Measurements from ENCODE around the gene LOXHD1.

Gene LOXHD1

DNA sequence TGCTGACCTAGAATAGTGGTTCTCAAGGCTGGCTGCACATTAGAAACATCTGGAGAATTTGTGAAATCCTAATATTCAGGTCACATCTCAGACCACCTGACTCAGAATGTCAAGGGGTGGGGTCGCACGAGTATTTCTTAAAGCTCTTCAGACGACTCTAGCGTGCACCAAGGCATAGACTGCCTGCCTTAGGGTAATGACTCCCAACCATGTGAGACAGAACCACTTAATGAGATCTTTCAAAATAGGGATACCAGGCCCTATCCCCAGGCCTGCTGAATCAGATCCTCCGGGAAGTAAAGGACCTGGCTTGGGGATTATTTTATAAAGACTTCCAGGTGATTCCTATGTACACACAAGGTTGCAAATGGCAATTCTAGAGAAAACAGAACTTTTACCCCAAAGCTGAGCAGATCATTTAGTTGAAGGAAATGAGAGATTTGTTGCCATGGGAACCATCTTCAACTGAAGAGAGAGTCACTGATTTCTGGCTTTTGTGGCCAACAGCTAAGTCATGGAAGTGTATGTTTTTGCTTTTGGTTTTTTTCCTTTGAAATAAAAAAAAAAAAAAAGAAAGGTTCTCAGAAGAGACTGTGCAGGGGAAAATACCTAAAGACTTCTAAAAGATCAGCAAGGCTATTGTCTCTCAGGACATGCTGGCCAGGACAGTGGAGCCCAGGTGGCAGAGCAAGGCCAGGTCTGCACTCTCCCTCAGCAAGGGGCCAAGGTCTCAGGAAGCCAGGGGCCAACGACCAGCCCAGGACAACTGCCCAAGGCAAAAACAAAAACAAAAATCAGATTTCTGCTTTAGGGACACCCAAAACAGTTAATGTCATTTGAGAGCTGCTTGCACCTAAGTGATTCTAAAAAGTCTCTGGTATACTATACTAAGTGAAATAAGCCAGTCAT, 15.3 kb upstream of the LOXHD1 start:
- DNase-seq (ENCODE audit: low read depth) = no peak

DNA sequence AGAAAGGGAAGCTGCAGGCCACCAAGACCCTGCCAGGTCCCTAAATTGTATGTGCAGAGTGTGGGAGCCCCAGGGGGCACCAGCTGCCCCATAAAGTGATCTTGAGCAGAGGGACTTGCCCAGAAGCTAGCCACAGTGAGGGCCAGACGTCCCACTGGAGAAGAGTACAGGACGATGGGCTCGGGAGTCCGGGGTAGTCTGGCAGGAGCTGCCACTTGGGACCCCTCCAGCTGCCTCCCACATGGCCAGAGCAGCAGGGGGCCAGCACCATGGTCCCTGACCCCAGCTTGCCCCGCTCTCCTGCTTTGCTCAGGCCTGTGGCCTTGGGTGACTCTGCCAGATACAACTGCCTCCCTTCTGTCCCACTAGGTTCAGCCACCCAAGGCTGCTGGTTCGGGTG, 11.7 kb upstream of the LOXHD1 start:
- DNase-seq (ENCODE audit: low read depth) = no peak

DNA sequence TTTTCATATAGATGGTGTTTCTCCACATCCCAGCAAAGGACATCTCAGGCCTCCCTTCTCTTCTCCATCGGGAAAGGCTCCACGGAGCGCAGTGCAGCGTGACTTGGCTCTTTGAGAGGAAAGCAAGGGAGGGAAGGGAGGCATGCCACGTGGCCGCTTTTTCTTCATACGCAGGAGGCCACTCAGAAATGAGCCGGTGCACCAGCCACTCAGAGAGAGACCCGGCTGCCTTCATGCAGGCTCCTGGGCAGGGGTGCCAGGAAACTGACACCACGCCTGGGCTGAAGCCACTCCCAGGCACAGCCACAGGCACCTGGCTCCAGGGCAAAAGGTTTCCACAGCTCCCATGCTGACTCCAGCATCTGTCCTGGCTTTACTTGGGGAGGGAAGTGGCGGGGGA, 11.1 kb upstream of the LOXHD1 start:
- no peak for DNase-seq (ENCODE audit: low read depth)

DNA sequence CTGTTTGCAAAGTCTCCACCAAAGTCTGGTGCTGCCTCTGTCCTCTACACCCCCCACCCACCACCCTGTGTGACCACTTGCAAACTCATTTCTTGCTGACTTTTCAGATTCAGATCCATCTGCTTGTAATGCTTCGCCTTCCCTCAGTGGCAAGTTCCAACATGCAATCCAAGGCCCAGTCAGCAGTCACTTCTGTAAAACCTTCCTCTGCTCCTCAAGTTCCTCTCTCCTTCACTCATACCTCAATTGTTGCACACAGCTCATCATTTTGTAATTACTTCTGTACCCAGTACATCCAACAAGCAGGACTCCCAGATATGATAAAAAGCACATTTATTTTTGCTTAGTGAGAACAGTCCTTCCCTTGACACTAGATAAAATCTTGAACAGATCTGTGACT, 6.5 kb upstream of the LOXHD1 start:
- no peak for DNase-seq (ENCODE audit: low read depth)

DNA sequence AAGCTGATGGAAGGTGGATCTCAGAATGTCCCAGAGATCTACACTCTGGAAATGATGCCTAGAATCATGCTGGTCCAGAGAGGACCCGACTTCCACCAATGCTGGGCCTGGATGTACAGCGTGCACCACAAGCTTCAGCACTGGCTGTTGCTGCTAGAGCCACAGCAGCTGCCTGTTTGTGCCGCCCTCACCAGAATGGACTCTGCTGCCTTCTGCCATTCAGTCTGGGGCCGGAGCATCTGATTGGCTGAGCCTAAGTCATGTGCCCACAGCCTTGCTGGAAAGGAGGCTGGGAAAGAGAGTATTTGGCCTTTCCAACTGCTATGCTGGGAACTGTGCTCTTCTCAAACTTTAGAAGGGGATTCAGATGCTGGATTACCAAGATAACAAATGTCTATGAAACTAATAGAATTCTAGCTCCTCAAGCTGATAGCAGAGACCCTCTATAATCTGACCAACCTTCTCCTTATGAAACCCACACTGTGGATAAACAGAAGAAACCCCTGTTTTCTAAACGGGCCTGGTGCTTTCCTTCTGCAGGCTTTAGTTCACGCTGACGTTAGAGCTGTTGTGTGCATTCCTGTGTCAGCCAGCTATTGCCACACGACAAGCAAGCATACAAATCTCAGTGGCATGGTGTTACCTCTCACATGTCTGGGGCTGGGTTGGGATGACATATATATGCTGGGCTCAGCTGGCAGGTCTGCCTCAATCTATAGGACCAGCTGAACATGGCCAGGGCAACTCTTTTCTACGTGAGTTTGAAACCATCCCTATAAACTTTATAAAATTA, 4.1 kb upstream of the LOXHD1 start:
- DNase-seq (ENCODE audit: low read depth) = no peak

DNA sequence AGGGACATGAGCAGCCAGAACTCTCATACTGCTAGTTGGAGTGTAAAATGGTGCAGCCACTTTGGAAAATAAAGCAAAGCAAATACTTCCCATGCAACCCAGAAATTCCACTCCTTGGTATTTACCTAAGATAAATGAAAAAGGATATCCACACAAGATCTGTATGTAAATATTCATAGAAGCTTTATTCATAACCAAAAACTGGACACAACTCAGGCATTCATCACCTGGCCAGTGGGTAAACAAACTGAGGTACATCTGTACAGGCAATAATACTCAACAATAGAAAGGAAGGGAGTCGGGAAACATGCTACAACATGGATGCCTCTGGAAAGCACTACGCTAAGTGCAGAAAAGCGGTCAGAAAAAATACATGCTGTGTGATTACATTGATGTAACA, 2.5 kb upstream of the LOXHD1 start:
- no peak for DNase-seq (ENCODE audit: low read depth)

DNA sequence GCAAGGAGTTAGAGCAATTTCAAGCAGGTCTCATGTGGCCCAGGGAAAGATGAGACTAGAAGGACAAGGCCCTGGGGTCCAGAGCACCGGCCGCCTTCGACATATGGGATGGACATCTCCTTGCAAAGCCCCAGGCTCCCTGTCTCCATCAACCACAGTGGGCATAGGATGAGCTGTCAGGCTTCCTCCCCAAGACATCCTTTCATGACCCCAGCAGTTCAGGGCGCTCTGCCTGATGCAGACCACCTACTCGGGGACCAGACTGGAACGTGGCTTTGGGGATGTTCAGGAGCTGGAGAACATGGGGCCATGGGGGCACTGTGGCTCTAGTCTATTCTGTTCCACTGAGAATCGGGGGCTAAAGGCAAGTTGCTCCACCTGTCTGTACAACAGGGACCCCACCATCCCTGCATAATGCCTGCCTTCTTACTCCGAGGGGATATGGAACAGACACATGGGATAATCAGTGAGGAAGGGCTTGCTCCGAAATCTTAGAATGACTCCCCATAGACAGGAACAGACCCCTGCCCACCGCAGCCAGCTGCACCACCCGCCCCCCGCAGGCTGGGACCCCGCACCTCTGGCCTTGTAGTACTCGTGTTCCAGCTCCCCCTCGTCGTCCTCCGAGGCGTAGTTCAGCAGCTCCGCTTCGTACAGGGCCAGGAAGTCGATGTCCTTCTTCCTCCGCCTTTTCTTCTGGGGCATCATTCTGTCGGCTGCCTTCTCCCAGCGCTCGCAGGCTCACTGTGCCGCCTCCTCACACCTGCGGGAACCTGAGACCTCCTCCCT, 500 bp downstream of the LOXHD1 start:
- no peak for DNase-seq (ENCODE audit: low read depth)

DNA sequence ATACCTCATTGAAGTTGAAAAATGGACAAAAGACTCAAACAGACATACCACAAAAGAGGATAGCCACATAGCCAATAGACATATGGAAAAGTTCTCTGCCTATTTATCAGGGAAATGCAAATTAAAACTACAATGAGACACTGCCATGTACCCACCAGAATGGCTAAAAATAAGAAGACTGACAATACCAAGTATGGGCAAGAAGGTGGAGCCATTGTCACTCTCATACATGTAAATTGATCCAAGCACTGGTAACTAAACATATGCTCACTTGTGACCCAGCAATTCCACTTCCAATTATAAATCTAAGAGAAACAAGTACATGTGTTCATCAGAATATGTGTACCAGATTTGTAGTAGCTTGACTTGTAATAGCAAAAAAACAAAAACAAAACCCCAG, 4.6 kb downstream of the LOXHD1 start:
- DNase-seq (ENCODE audit: low read depth) = no peak

DNA sequence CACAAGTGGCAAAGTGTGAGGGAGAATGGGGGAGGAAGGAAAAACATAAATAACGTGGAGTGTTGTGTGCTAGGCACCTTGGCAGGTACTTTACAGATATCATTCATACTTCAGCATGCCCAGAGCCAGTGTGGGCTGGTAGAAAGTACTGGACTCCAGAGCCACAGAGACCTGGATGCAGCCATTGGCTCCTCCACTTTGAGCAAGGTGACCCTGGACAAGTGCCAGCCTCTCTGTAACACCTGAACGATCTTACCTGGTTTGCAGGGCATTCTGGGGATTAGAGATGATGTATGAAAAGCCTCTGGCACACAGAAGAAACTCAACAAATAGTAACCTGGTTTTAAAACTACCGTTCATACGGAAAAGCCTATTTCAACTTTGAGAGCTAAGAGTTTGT, 6.3 kb downstream of the LOXHD1 start:
- no peak for DNase-seq (ENCODE audit: low read depth)

DNA sequence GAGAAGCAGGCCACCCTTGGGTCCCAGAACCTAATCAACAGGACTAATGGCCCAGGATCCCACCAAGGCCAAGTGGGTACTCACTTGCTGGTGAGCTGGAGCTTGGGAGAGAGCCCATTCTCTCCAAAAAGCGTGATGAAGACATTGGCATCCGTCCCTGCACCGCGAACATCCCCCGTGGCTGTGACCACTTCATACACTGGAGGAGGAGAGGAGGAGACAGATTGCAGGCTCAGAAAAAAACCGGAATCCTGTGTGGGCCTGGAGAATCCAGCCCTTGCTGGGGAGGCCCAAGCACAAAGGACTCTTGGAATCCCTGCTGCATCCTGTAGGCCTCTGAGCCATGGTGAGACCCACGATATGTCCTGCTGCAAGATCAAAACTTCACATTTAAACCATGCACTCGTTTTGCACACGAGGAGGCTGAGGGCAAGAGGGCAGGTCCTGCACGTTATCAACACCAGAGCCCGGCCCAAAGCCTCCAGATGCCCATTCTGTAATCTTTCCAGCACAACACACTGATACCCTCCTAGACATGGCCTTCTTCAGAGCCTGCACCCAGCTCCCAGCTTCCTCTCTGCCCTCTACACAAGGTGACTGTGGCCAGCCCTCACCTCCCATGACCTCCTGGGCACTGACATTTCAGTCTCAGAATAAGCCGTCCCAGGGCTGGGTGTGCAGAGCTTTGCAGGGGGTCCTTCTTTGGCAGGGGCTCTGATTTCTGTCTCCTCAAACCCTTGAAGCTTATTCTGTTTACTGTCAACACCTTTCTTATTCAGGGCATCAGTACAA, 7.8 kb downstream of the LOXHD1 start:
- DNase-seq (ENCODE audit: low read depth) = no peak

DNA sequence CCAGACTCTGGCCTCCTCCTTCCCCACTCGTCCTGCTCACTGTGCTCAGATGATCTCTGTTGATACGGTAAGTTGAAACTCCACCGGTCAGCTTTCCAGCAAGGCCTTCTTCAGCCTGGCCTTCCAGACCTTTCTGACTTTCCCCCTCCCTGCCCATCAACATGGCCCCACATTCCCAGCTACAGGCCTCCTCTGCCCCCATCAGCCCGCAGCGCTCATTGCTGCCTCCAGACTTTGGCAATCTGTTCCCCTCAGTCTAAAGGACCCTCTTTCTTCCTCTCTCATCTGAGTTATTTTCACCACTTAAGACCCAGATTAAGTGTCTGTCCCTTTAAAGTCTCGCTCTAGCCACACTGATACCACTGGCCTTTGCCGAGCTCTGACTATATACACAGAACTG, 10.6 kb downstream of the LOXHD1 start:
- no peak for DNase-seq (ENCODE audit: low read depth)

DNA sequence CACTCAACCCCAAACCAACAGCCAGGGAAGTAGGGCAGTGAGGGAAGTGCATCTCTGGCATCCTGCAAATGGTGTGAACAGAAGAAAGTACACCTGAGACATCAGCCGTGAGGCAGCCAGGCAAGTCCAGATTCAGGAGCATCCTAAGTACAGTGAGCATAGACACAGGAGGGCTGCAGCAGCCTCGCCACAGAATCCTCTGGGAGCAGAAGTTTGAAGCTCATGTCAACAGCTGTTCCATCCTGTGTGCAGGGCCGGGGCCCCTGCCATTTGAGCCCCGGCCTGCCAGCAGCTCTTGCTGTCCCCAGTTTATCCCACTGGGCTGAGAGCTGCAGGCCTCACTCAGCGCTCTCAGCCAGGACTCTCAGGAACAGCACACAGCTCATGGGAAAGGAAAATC, 14.5 kb downstream of the LOXHD1 start:
- no peak for DNase-seq (ENCODE audit: low read depth)

DNA sequence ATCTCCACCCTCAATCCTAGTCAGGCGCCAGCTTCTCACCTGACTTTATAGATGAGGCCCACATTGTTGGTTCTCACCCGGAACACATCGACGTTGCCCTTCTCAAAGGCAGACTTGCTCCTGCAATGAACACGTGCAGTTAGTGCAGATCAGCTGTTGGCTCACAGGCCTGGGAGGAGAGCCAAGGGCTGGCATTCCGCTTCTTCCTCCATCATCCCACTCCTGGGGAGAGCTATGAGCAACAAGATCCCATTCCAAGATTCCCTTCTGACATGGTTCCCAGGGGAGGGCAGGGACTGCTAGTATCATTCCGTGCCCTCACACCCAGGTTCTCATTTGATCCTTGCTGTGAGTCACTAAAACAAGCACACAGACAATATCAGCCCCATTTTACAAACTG, 15.1 kb downstream of the LOXHD1 start:
- DNase-seq (ENCODE audit: low read depth) = no peak

DNA sequence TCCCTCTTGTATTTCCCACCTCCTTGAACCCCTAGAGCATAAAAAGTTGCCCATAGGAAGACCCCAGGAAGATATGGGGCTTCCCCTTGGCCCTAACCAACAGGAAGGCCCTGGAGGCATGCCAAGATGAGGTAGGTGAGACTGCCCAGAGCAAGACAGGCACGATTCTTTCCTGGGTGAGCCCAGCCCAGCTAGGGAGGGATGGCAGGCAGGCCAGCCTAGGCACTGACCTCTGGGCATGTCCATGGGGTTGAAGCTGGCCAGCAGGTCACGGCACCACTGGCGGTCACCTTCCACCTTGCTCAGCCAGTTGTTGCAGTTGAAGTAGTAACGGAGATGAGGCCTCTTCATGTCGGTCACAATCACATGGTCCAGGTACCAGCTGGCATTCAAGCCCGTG, 17.6 kb downstream of the LOXHD1 start:
- DNase-seq (ENCODE audit: low read depth) = no peak

DNA sequence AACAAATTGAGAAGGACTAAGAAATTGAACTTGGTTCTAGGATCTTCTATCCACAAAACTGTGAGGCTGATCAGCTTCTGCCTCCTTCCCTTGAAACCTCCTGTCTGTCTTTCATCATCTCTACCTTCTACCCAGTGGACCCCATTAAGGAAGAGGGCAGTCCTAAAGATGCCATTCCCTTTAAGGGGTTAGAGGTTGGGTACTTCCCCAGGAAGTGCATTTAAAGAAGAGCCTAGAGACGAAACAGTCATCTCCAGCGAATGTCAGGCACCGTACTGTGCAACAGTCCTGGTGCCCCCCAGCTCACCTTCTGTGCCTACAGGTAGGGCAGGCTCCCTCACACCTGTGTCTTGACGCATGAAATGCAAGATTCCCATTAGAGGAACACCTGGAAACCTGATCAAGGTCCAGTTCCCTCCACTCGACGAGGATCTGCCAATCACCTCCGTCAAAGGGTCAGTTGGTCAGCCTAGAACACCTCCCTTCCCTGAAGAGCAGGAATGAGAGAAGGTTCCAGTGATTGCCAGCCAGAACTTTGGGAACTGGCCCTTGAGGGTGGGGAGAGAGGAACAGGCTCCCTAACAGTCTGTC, 20.9 kb downstream of the LOXHD1 start:
- no peak for DNase-seq (ENCODE audit: low read depth)

DNA sequence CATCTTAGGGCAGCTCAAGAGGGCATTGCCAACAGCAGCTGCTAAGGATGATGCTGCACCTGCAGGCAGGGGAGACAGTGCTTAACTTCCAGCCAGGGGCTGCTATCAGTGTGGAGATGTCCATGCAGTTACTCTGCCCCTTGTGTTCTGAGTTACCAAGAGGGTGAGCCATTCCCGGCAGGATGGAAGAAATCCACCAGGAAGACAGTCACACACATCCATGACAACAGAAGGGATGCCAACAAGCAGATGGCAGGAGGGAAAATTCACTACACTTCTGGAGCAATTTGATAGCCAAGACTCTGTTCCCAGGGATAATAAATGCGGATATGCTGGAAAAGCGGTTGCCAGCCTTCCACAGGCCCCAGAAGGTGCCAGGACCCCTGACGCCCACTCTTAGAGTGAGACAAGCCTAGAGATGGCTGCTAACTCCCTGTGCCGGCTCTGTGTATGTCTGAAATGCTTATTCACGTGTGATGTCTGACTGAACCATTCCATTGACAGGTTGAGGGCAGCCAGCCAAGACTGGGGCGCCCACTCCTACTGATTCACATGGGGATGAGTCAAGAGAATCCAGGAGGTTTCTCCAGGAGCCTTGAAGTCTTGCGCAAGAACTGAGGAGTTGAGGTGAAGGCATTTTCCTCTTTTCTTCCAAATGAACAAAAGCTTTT, 24.5 kb downstream of the LOXHD1 start:
- DNase-seq (ENCODE audit: low read depth) = no peak

DNA sequence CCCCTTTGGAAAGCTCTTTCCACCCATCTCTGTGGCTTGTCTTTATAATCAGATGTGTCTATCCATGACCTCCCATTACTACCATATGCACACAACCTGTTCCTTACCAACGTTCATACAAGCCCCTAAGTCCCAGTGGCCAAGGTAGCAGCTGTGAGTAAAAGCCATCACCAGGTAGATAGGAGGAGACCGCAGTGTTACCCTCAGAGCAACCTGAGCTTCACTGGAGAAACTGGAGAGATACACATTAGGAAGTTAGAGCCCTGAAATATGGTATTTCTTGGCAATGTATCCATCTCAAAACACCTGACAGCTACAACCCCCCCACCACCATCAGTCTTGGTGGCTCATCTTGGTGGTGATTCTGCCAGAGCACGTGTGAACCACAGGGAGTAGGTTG, 26.0 kb downstream of the LOXHD1 start:
- DNase-seq (ENCODE audit: low read depth) = no peak

DNA sequence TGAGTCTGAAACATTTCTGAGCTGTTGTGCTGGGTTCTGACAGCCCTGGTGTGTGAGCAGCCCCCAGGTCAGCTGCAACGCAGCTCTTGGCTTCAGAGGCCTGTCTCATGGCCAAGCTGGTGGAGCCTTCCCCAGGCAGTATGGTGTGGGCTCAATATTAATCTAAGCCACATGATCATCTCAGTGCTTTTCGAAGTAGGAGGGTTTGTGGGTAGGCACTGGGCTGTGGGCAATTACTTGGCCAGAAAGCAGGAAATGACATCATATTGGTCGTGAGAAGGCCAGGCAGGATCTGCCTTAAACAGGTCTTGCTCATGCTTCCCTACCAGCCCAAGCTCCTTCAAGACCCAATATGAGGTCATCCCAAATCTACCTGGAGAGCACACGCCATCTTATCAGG, 26.9 kb downstream of the LOXHD1 start:
- no peak for DNase-seq (ENCODE audit: low read depth)

DNA sequence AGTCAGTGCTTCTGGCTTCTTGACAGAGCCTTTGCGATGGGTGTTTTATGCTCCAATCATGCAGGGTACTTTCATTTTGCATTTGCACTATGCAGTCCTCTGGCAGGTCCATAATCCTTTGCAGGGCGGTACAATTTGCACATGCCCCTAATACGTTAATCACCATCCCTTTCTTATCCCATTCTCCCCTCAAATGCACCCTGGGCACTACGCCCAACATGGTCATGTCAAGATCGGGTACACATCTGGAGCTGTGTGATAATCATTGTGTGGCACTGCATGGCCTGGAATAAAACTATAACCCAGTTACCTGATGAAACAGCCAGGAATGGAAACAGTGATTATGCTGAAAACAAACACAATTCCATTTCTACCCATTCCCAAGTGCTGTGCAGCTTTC, 27.7 kb downstream of the LOXHD1 start:
- DNase-seq (ENCODE audit: low read depth) = no peak

DNA sequence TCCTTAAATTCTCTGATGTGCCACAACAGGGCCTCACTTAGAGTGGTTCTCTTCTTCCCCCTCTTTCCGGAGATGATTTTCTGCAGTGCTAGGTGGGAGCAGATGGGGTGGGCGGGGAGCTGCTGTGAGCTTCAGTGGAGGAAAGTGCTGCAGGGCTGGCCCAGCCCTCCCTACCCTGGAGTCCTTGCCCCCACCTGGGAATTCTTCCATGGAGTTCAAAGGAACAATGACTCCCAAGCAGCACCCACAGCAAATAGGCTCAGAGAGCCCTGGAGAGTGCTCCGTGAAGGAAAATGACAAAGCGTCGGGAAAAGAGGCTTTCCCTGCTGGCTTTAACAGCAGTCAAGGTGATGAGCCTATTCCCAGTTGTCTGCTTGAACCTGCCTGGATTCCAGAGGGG, 28.8 kb downstream of the LOXHD1 start:
- no peak for DNase-seq (ENCODE audit: low read depth)

DNA sequence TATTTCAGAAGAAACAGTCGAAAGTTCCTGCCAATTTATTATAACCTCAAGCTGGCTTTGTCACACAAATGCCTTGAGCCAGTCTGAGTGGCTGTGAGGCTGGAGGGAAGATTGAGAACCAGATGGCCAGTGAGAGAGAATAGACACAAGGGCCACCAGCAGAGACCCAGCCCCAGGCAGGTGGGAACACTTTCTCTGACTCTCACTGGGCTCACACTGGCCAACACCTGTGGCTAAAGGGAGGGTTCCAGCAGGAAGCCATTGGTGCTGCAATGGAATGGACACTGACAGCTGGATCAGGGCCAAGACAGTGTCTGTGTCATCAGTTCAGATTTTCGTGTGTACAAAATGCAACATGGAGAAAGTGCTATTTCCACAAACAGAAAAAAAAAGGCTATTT, 29.9 kb downstream of the LOXHD1 start:
- no peak for DNase-seq (ENCODE audit: low read depth)

Data from GM04504 (cell line).